NCI-H1048 (cell line): Measurements from ENCODE around the gene WNT6.

Source experiments
- DNase-seq: peaks from one replicate; lab custom pipeline; 2025; lab: John Stamatoyannopoulos, UW

Gene WNT6

GRCh38 chr2:218859556-218859987 lies at the start of gene WNT6:
WNT6 (plus strand) TSS chr2:218859805; CDS start chr2:218860038, 233 bp downstream.
- no peak for DNase-seq

- no peak for DNase-seq
Measured at GRCh38 chr2:218810256-218810655, 49.3 kb upstream of the WNT6 start.

- no peak for DNase-seq
Measured at GRCh38 chr2:218811382-218811781, 48.2 kb upstream of the WNT6 start.

- DNase-seq: no peak
Measured at GRCh38 chr2:218812096-218812815, 47.3 kb upstream of the WNT6 start.

GRCh38 chr2:218812861-218813260 lies 46.7 kb upstream of the WNT6 start:
- DNase-seq: no peak

- DNase-seq: no peak
Measured at GRCh38 chr2:218813771-218814460, 45.7 kb upstream of the WNT6 start.

- DNase-seq: no peak
Measured at GRCh38 chr2:218814540-218815243, 44.9 kb upstream of the WNT6 start.

- DNase-seq: no peak
Measured at GRCh38 chr2:218815244-218815637, 44.4 kb upstream of the WNT6 start.

- no peak for DNase-seq
Measured at GRCh38 chr2:218815649-218816048, 44.0 kb upstream of the WNT6 start.

- DNase-seq: no peak
Measured at GRCh38 chr2:218816561-218817011, 43.0 kb upstream of the WNT6 start.

GRCh38 chr2:218819093-218819492 lies 40.5 kb upstream of the WNT6 start:
- DNase-seq: no peak

- DNase-seq: no peak
Measured at GRCh38 chr2:218820746-218821369, 38.7 kb upstream of the WNT6 start.

- no peak for DNase-seq
Measured at GRCh38 chr2:218821605-218822211, 37.9 kb upstream of the WNT6 start.

- DNase-seq: no peak
Measured at GRCh38 chr2:218822622-218823021, 37.0 kb upstream of the WNT6 start.

GRCh38 chr2:218823196-218823855 lies 36.3 kb upstream of the WNT6 start:
- no peak for DNase-seq

GRCh38 chr2:218824004-218824403 lies 35.6 kb upstream of the WNT6 start:
- DNase-seq: no peak

- no peak for DNase-seq
Measured at GRCh38 chr2:218826791-218827190, 32.8 kb upstream of the WNT6 start.

GRCh38 chr2:218827701-218828476 lies 31.7 kb upstream of the WNT6 start:
- DNase-seq: no peak

GRCh38 chr2:218828477-218828778 lies 31.2 kb upstream of the WNT6 start:
- no peak for DNase-seq

GRCh38 chr2:218829868-218830451 lies 29.6 kb upstream of the WNT6 start:
- no peak for DNase-seq
